Esophagus (tissue), 2 donors: Measurements from ENCODE around the gene DUS2. TPM values are rescaled to one million over a fixed set of nuclear protein-coding genes. Genes with fewer than 3 reads are reported as not detected.

ENCODE experiments used
- H3K27ac ChIP-seq, 2 donors: one replicate each; pipeline ENCODE4 v1.5.1; 2013; ENCODE audit warnings: low read depth in 2 of 2, mild to moderate bottlenecking in 2 of 2, inconsistent platforms in 1 of 2, low read length in 1 of 2, moderate library complexity in 1 of 2
- H3K27me3 ChIP-seq, 2 donors: one replicate each; pipeline ENCODE4 v1.6.1; 2013; ENCODE audit warnings: low read length in 2 of 2, control low read depth in 1 of 2, mild to moderate bottlenecking in 1 of 2; ENCODE audit not compliant: insufficient read depth in 2 of 2, control insufficient read depth in 1 of 2
- H3K36me3 ChIP-seq, 2 donors: one replicate each; pipeline ENCODE4 v1.6.1; 2013; ENCODE audit warnings: low read length in 1 of 2; ENCODE audit not compliant: control insufficient read depth in 2 of 2, insufficient read depth in 2 of 2
- H3K4me1 ChIP-seq, 2 donors: one replicate each; pipeline ENCODE4 v1.6.1; 2013; ENCODE audit warnings: low read length in 1 of 2; ENCODE audit not compliant: control insufficient read depth in 2 of 2, insufficient read depth in 2 of 2
- H3K4me3 ChIP-seq, 2 donors: one replicate each; pipeline ENCODE4 v1.5.1; 2013; ENCODE audit warnings: low read length in 2 of 2, mild to moderate bottlenecking in 2 of 2, low read depth in 1 of 2, moderate library complexity in 1 of 2
- H3K9me3 ChIP-seq, 2 donors: one replicate each; pipeline ENCODE4 v1.6.1; 2013; ENCODE audit warnings: mild to moderate bottlenecking in 2 of 2, low read depth in 1 of 2, low read length in 1 of 2, moderate library complexity in 1 of 2; ENCODE audit not compliant: control insufficient read depth in 2 of 2, insufficient read depth in 1 of 2
- WGBS, 2 donors: extraction: QIAGEN DNeasy Blood & Tissue Kit; methylation state at CpG; one replicate each; pipeline ENCODE4 v1.1.7; 2013; 5-methylcytosine and 5-hydroxymethylcytosine counted together
- polyA plus RNA-seq, 2 donors: library from polyadenylated mRNA; stranded (reverse); fragments of 200-250 nt; gene quantifications; one replicate each; pipeline ENCODE4 v1.2.3, GENCODE V29; 2013
- donor health status: healthy with polysubstance abuse.
- donor health status: Bipolar disorder and iron deficiency.

The DUS2 gene
- polyA plus RNA-seq, 2 donors = 6.2 to 11.1 TPM

GRCh38 chr16:68062910-68063393 lies 39.9 kb downstream of the DUS2 start:
- Histone ChIP-seq H3K27me3 (no peaks in the 10 kb centered on the region), H3K36me3 (peaks cover 2% of the 10 kb centered on the region in 2 donors), H3K4me1 (no peaks in the 10 kb centered on the region), H3K4me3 (no peak overlapping the region), H3K9me3 (no peaks in the 10 kb centered on the region), H3K27ac (no peak overlapping the region)
- WGBS, 2 donors = 87 to 94% methylated on average over 4 of the region's 4 CpGs

DNA sequence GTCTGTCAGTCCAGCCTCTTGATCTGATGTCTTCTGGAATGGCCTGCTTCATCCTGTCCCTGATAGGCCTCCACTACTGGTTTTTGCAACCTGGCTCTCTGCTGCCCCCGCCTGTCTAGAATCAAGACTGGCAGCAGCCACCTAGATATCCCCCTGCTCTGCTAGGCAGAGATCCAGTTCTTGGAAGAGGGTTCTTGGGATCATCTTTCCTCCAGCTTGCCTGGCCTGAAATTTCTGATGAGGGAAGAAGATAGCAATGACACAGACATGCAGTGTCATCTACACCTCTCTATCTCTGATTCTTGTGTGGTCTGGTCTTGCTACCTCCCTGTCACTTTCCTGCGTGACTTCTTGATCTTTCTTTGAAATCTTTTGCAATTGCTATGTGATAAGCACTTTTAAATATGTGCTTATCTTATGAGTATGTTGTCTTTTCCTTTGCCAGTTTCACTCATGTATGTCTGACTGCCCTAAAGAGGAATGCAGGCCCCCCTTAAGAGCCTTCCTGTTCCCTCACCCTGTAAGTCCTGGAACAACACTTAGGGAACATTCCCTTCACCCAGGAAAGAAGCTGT lies 41.8 kb downstream of the DUS2 start:
- Histone ChIP-seq H3K27me3 (no peaks in the 10 kb centered on the region), H3K9me3 (no peaks in the 10 kb centered on the region), H3K4me3 (no peak overlapping the region), H3K4me1 (peaks cover 0 to 6% of the 10 kb centered on the region in 2 donors), H3K36me3 (peaks cover 0 to 8% of the 10 kb centered on the region in 2 donors), H3K27ac (peak overlapping the region in 1 of 2 donors; percentile 76)
- 46 to 52% methylated on average over 2 of the region's 2 CpGs for WGBS, 2 donors

DNA sequence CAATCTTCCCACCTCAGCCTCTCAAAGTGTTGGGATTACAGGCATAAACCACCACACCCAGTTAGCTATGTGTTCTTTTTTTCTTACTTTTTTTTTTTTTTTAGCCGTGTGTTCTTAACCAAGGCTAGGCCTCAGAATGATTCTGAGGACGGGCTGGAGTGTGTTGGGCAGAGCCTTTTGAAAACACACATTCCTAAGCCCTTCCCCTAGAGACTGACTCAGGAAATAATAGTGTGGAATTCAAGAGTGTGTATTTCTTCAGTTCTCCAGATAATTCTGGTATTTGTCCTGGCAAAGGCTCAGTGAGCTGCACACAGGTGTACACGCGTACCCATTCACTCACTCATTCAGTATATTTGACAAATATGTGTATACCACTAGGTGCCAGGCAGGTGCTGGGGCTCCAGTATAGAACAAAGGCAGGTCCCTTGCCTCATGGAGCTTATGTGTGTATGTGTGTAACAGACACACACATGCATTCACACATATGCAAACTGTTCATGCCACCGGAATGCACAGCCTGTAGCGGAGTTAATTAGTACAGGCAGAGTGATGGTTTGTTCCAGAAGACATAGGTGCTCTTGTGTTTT lies 42.7 kb downstream of the DUS2 start:
- peak overlapping the region in 1 of 2 donors; percentile 22 for H3K27ac ChIP-seq
- peaks cover 0 to 8% of the 10 kb centered on the region in 2 donors for H3K4me1 ChIP-seq
- 59 to 62% methylated on average over 6 of the region's 6 CpGs for WGBS, 2 donors

GRCh38 chr16:68066763-68067162 lies 43.7 kb downstream of the DUS2 start:
- peaks cover 5 to 11% of the 10 kb centered on the region in 2 donors for H3K36me3 ChIP-seq
- H3K4me1 ChIP-seq = peaks cover 0 to 8% of the 10 kb centered on the region in 2 donors
- 52 to 88% methylated on average over 1 of the region's 1 CpG for WGBS, 2 donors
- no peaks in the 10 kb centered on the region for H3K9me3 ChIP-seq
- H3K27me3 ChIP-seq = no peaks in the 10 kb centered on the region
- no peak overlapping the region for H3K4me3 ChIP-seq
- no peak overlapping the region for H3K27ac ChIP-seq

More for the DNA sequence above, 42.7 kb downstream of the DUS2 start:
- Histone ChIP-seq H3K36me3 (peaks cover under 1 to 8% of the 10 kb centered on the region in 2 donors), H3K9me3 (no peaks in the 10 kb centered on the region), H3K27me3 (no peaks in the 10 kb centered on the region), H3K4me3 (no peak overlapping the region)

DNA sequence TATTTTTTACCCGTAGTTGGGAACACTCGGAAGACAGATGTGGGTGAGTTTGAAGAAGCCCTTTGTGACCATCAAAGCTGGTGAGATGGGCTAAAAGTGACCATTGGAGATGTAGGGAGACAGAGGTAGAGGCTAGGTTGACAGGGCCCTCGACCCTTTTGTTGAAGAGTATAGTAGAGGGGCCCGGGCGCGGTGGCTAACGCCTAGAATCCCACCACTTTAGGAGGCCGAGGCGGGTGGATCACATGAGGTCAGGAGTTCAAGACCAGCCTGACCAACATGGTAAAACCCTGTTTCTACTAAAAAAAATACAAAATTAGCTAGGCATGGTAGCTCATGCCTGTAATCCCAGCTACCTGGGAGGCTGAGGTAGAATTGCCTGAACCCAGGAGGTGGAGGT lies 45.8 kb downstream of the DUS2 start:
- Histone ChIP-seq H3K36me3 (peaks cover 5 to 18% of the 10 kb centered on the region in 2 donors), H3K27ac (no peak overlapping the region), H3K9me3 (no peaks in the 10 kb centered on the region), H3K4me1 (peaks cover 0 to 17% of the 10 kb centered on the region in 2 donors), H3K27me3 (no peaks in the 10 kb centered on the region), H3K4me3 (no peak overlapping the region)
- WGBS, 2 donors = 95 to 97% methylated on average over 9 of the region's 9 CpGs

DNA sequence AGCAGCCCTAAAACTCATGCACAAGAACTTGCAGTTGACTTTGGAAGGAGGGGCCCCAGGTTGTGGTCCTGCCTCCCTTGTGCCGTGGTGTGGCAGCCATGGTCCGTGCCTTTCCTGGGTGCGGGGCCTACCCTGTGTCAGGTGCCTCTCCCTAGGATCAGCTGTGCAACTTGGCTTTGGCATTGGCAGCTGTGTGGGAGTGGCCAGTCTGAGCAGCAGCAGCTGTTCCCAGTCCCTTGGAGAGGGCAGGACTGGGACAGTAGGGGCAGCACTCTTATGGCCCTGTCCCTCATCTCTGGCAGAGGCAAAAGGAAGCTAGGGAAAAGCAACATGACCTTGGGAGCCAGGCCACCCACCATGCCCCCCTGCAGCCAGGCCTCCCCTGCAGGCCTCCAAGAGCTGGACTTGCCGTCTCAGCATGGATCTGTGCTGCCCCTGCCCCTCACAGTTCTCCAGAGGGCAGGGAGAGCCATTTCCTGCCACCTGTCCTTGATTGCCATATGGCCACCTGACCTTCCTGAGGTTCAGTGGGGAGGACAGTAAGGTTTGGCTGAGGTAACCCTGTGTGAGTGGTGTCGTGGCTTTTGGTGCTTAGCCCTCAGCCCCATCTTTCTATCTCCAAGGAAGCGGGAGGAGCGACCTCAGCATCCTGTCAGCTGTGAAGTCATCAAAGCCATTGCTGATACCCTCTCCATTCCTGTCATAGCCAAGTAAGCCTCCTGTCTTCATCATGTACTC lies 46.6 kb downstream of the DUS2 start:
- Histone ChIP-seq H3K27ac (peak overlapping the region in 1 of 2 donors; percentile 38), H3K36me3 (peaks cover 5 to 18% of the 10 kb centered on the region in 2 donors)

GRCh38 chr16:68070249-68070730 lies 47.2 kb downstream of the DUS2 start:
- Histone ChIP-seq H3K36me3 (peaks cover 5 to 18% of the 10 kb centered on the region in 2 donors), H3K4me3 (no peak overlapping the region), H3K27ac (peak overlapping the region in 1 of 2 donors; percentile 61), H3K9me3 (no peaks in the 10 kb centered on the region), H3K27me3 (no peaks in the 10 kb centered on the region), H3K4me1 (peaks cover 0 to 17% of the 10 kb centered on the region in 2 donors)
- 74 to 83% methylated on average over 2 of the region's 2 CpGs for WGBS, 2 donors

More for the DNA sequence above, 46.6 kb downstream of the DUS2 start:
- Histone ChIP-seq H3K4me1 (peaks cover 0 to 17% of the 10 kb centered on the region in 2 donors), H3K9me3 (no peaks in the 10 kb centered on the region), H3K27me3 (no peaks in the 10 kb centered on the region), H3K4me3 (no peak overlapping the region)
- WGBS, 2 donors = 66 to 82% methylated on average over 7 of the region's 7 CpGs

DNA sequence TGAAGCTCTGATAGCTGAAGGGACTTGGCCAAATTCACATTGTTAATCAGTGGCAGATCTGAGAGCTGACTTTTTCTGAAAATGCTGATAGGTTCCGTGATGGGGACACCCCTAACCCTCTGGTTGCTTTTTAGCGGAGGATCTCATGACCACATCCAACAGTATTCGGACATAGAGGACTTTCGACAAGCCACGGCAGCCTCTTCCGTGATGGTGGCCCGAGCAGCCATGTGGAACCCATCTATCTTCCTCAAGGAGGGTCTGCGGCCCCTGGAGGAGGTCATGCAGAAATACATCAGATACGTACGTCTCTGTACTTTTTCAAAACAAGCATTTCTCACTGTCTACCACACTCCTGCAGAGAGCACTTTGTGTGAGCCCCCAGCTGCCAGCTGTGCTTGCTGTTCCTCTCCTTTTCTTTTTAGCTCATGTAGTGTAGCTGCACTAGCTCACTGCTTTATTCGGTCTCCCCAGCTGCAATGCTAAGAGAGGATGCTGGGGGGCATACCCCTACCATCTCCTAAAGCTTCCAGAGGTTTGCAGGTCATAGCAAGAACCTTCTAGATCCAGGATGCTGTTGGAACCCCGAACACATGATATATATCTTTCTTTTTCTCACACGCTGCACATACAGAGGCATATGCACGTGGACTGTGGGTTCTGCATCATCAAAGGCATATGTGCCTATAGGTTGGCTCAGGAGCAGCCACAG lies 47.9 kb downstream of the DUS2 start:
- Histone ChIP-seq H3K4me1 (peaks cover 0 to 17% of the 10 kb centered on the region in 2 donors), H3K4me3 (no peak overlapping the region), H3K36me3 (peaks cover 11 to 18% of the 10 kb centered on the region in 2 donors), H3K9me3 (no peaks in the 10 kb centered on the region), H3K27ac (no peak overlapping the region), H3K27me3 (no peaks in the 10 kb centered on the region)
- WGBS, 2 donors = 81 to 88% methylated on average over 14 of the region's 14 CpGs

GRCh38 chr16:68071518-68071901 lies 48.4 kb downstream of the DUS2 start:
- H3K27ac ChIP-seq = no peak overlapping the region
- peaks cover 13 to 17% of the 10 kb centered on the region in 2 donors for H3K36me3 ChIP-seq
- no peak overlapping the region for H3K4me3 ChIP-seq
- no peaks in the 10 kb centered on the region for H3K27me3 ChIP-seq
- H3K9me3 ChIP-seq = no peaks in the 10 kb centered on the region
- peaks cover 0 to 17% of the 10 kb centered on the region in 2 donors for H3K4me1 ChIP-seq
- WGBS, 2 donors = 73 to 84% methylated on average over 1 of the region's 1 CpG
